ENCODE data around the gene IMP3. TPM values are rescaled to one million over a fixed set of nuclear protein-coding genes. Genes with fewer than 3 reads are reported as not detected.
A peak's percentile ranks its signal among the peaks of the same experiment; 100 is the strongest.

Gene IMP3
- total and polyA plus RNA-seq, 10 donors: 51.3 to 177 (median 103) TPM

DNA sequence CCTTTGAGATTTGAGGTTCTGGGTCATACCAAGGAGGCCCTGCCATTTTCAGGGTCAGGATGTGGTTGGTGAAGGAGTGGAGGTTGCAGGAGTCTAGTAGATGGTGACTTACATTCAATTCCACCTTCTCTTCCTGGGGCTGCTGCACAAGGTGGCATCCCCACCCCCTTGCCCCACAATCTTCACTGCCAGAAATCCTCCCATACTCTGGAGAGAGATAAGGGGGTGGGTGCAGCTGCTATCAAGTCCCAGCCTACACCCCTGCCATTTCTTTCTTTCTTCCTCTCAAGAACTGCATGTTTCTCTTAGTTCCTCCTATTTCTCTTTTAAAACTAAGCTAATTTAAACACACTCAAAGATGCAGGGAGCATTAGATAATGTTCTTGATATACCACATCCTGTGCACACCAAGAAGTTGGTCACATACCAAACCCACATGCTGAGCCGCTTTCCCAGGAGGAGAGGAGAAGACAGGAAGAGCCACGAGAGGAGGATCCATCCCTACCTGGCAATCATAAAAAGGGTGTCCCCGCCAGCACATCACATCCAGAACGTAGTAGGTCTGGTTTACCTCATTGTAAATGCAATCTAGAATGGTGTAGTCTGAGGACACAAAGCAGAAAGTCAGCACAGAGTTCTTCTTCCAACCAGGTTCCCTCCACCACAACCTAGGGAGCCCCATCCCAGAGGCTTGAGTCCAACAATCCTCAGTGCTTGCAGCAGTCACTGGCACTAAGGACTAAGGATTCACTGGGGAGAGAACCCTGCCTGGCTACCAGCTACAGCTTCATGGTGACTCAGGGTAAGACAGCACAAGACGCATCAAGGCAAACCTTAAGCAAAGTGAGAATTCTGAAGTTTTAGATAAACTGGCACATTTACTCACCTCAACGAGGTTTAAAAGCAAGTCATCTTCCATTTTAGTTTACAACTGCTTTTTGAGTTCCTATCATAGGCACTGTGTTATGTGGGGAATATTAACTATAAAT is 33.0 kb downstream of the IMP3 start:
- peaks cover 0 to 100% (median 69%) of the 10 kb centered on the region in 6 donors for H3K36me3 ChIP-seq
- no peaks in the 10 kb centered on the region for H3K9me3 ChIP-seq
- H3K4me1 ChIP-seq: peaks cover 0 to 34% (median 16%) of the 10 kb centered on the region in 6 donors
- DNase-seq: peak; percentile 54
- TF ChIP-seq, protein P1, sequence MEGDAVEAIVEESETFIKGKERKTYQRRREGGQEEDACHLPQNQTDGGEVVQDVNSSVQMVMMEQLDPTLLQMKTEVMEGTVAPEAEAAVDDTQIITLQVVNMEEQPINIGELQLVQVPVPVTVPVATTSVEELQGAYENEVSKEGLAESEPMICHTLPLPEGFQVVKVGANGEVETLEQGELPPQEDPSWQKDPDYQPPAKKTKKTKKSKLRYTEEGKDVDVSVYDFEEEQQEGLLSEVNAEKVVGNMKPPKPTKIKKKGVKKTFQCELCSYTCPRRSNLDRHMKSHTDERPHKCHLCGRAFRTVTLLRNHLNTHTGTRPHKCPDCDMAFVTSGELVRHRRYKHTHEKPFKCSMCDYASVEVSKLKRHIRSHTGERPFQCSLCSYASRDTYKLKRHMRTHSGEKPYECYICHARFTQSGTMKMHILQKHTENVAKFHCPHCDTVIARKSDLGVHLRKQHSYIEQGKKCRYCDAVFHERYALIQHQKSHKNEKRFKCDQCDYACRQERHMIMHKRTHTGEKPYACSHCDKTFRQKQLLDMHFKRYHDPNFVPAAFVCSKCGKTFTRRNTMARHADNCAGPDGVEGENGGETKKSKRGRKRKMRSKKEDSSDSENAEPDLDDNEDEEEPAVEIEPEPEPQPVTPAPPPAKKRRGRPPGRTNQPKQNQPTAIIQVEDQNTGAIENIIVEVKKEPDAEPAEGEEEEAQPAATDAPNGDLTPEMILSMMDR (IDR thresholded peaks at IDR 0.05 in 8 of 11, conservative IDR thresholded peaks at IDR 0.05 in 3 of 11): no peak
- TF ChIP-seq POLR2AphosphoS5 (IDR thresholded peaks at IDR 0.05): peak in 1 of 3 donors; percentile 56
- peak overlapping the region in 7 of 8 donors; percentile 26 to 81 (median 42) for H3K27ac ChIP-seq
- H3K4me3 ChIP-seq: peak overlapping the region in 1 of 8 donors; percentile 33
- no peaks in the 10 kb centered on the region for H3K27me3 ChIP-seq (replicated peaks in 1 of 7)
- intact Hi-C loops (cut with DNase I; ENCODE audit: low total_unique reads): no loop called here
- WGBS, 5 donors: 47 to 65% (median 49%) methylated on average over 6 of the region's 6 CpGs

DNA sequence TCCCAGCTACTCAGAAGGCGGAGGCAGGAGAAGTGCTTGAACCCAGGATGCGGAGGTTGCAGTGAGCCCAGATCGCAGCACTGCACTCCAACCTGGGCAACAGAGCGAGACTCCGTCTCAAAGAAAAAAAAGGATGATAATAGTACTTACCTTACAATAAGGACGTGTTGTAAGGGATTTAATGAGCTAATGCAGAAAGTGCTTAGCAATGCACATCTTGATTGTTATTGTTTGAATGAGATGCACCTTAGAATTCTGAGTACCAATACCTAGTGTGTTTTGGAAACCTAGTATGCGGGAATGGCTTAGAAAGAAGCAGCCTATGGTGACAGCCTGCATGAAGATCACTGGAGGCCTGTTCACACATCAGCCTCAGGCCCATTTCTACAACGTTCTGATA is 34.0 kb downstream of the IMP3 start:
- no peaks in the 10 kb centered on the region for H3K9me3 ChIP-seq
- H3K36me3 ChIP-seq: peaks cover under 1 to 100% (median 64%) of the 10 kb centered on the region in 6 donors
- peak overlapping the region in 6 of 8 donors; percentile 31 to 81 (median 49) for H3K27ac ChIP-seq
- 89 to 97% (median 92%) methylated on average over 8 of the region's 8 CpGs for WGBS, 5 donors
- H3K4me3 ChIP-seq: no peak overlapping the region
- H3K27me3 ChIP-seq (replicated peaks in 1 of 7): no peaks in the 10 kb centered on the region
- H3K4me1 ChIP-seq: peaks cover 0 to 34% (median 16%) of the 10 kb centered on the region in 6 donors
- DNase-seq: no peak
- intact Hi-C loops (cut with DNase I; ENCODE audit: low total_unique reads): no loop called here
- no peak for TF ChIP-seq POLR2AphosphoS5 (IDR thresholded peaks at IDR 0.05)
- TF ChIP-seq POLR2A (IDR thresholded peaks at IDR 0.05): no peak
- TF ChIP-seq, protein P1 (IDR thresholded peaks at IDR 0.05 in 8 of 11, conservative IDR thresholded peaks at IDR 0.05 in 3 of 11): no peak

DNA sequence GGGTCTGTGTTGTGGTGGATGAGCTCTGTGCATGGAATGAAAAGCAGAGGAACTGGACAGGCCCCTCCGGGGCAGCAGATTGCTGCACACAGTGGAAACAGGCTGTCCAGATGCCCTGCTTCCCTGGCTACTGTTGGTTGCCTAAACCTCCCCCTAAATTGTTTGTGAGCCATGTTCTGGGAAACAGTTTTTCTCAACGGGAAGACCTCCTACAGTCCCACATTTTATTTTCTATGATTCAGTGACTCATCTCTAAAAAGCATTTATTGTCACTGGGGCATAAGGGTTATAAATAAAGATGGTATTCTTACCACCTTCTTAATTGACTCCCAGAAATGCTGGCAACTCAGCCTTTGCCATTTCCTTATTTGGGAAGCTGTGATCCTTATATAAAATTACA is 40.6 kb downstream of the IMP3 start:
- Histone ChIP-seq H3K36me3 (peaks cover 5 to 100% (median 57%) of the 10 kb centered on the region in 6 donors), H3K27me3 (replicated peaks in 1 of 7) (no peaks in the 10 kb centered on the region), H3K9me3 (no peaks in the 10 kb centered on the region), H3K4me3 (no peak overlapping the region), H3K4me1 (peaks cover 0 to 15% (median 2%) of the 10 kb centered on the region in 6 donors), H3K27ac (no peak overlapping the region)
- WGBS, 5 donors: 50 to 90% (median 71%) methylated on average over 2 of the region's 2 CpGs
- TF ChIP-seq POLR2AphosphoS5 (IDR thresholded peaks at IDR 0.05): no peak
- no peak for TF ChIP-seq POLR2A (IDR thresholded peaks at IDR 0.05)
- TF ChIP-seq, protein P1 (IDR thresholded peaks at IDR 0.05 in 8 of 11, conservative IDR thresholded peaks at IDR 0.05 in 3 of 11): no peak
- intact Hi-C loops (cut with DNase I; ENCODE audit: low total_unique reads): no loop called here
- DNase-seq: no peak

DNA sequence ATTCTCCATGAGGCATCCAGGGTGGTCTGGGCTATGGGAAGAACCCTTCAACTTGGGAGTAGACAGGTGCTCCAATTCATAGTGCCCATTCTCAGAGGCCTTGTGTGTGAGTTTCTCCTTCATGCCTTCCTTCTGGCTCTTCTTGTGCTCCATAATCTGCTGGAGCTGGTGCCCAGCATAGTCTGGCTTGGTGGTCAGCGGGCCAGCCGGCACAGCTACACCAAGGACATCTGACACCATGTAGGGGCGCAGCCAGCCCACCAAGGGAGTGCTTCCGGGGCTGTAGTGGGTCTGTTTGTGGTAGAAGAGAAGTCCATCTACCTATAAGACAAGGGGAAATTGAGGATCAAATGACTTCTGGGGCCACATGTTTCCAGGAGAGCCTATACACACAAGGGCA is 41.7 kb downstream of the IMP3 start:
- no peak overlapping the region for H3K4me3 ChIP-seq
- peak; percentile 42 for DNase-seq
- H3K9me3 ChIP-seq: no peaks in the 10 kb centered on the region
- 88 to 98% (median 97%) methylated on average over 4 of the region's 4 CpGs for WGBS, 5 donors
- no peak for TF ChIP-seq POLR2A (IDR thresholded peaks at IDR 0.05)
- TF ChIP-seq POLR2AphosphoS5 (IDR thresholded peaks at IDR 0.05): no peak
- TF ChIP-seq, protein P1 (IDR thresholded peaks at IDR 0.05 in 8 of 11, conservative IDR thresholded peaks at IDR 0.05 in 3 of 11): no peak
- H3K27ac ChIP-seq: no peak overlapping the region
- no peaks in the 10 kb centered on the region for H3K27me3 ChIP-seq (replicated peaks in 1 of 7)
- peaks cover 5 to 100% (median 57%) of the 10 kb centered on the region in 6 donors for H3K36me3 ChIP-seq
- intact Hi-C loops (cut with DNase I; ENCODE audit: low total_unique reads): no loop called here
- H3K4me1 ChIP-seq: peaks cover 0 to 15% (median 2%) of the 10 kb centered on the region in 6 donors
